OCI-LY3 (cell line): ENCODE measurements around the gene PEPD.

Source experiments
- CTCF ChIP-seq: fragments of 200-600, 300-600 bp; sonication (generic); IDR thresholded peaks from 2 replicates; pipeline ENCODE4 v1.5.1; 2014; ENCODE audit warnings: antibody characterized with exemption, low read length, low read depth
- EZH2phosphoT487 ChIP-seq: fragments of 200-600 bp; shearing (Covaris generic); IDR thresholded peaks from 2 replicates; pipeline ENCODE4 v1.6.1; 2018; ENCODE audit warnings: antibody characterized with exemption, mixed run types, low read depth

GRCh38 chr19:33490041-33490451, 31.5 kb downstream of the PEPD start:
- TF ChIP-seq CTCF (no peak), EZH2phosphoT487 (no peak)
